ENCODE results near the gene C10orf67. TPM values are rescaled to one million over a fixed set of nuclear protein-coding genes. Genes with fewer than 3 reads are reported as not detected.

The C10orf67 gene
- total RNA-seq, 1 experiment from 2014 or later, result 0.13 TPM

DNA sequence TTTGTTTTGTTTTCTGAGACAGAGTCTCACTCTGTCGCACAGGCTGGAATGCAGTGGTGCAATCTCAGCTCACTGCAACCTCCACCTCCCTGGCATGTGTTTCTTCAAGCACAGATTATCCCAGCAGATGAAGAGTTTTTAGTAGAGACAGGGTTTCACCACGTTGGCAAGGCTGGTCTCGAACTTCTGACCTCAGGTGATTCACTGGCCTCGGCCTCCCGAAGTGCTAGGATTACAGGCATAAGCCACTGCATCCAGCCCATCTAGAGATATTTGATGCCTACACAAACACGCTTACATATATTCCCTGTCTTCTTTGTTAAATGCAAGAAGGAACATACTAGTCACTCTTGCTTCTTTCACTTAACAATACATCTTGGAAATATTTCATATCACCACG, 158.4 kb downstream of the C10orf67 start:
- no TSS peak for BruUV-seq (replicated peaks)
- Histone ChIP-seq H3K4me3 (ENCODE audit: low read depth, low read length, poor library complexity, severe bottlenecking) (no peak overlapping the region), H3K9me3 (ENCODE audit: low read depth, low read length, poor library complexity, severe bottlenecking) (no peaks in the 10 kb centered on the region), H3K27me3 (replicated peaks; ENCODE audit: insufficient read depth, low read depth, low read length, poor library complexity) (peaks cover 98% of the 10 kb centered on the region), H3K27ac (ENCODE audit: low read depth, low read length, poor library complexity, severe bottlenecking) (no peak overlapping the region), H3K36me3 (ENCODE audit: insufficient read depth, low read length, poor library complexity, severe bottlenecking) (no peaks in the 10 kb centered on the region), H3K4me1 (ENCODE audit: insufficient read depth, low read length, poor library complexity, severe bottlenecking) (peaks cover 4% of the 10 kb centered on the region)
- ChIA-PET POLR2A (ENCODE audit: low non-redundant PET) (no interaction called here), CTCF (no interaction called here)
- intact Hi-C loops (cut with micrococcal nuclease; ENCODE audit: unreplicated experiment), result no loop called here
- no peak for DNase-seq (ENCODE audit: low spot score)
- TF ChIP-seq, protein P1, sequence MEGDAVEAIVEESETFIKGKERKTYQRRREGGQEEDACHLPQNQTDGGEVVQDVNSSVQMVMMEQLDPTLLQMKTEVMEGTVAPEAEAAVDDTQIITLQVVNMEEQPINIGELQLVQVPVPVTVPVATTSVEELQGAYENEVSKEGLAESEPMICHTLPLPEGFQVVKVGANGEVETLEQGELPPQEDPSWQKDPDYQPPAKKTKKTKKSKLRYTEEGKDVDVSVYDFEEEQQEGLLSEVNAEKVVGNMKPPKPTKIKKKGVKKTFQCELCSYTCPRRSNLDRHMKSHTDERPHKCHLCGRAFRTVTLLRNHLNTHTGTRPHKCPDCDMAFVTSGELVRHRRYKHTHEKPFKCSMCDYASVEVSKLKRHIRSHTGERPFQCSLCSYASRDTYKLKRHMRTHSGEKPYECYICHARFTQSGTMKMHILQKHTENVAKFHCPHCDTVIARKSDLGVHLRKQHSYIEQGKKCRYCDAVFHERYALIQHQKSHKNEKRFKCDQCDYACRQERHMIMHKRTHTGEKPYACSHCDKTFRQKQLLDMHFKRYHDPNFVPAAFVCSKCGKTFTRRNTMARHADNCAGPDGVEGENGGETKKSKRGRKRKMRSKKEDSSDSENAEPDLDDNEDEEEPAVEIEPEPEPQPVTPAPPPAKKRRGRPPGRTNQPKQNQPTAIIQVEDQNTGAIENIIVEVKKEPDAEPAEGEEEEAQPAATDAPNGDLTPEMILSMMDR (conservative IDR thresholded peaks at IDR 0.05; ENCODE audit: low read depth, low read length), result no peak
- TF ChIP-seq EZH2 (IDR thresholded peaks at IDR 0.05; ENCODE audit: borderline replicate concordance, low read depth, low read length, poor library complexity, severe bottlenecking), result no peak

DNA sequence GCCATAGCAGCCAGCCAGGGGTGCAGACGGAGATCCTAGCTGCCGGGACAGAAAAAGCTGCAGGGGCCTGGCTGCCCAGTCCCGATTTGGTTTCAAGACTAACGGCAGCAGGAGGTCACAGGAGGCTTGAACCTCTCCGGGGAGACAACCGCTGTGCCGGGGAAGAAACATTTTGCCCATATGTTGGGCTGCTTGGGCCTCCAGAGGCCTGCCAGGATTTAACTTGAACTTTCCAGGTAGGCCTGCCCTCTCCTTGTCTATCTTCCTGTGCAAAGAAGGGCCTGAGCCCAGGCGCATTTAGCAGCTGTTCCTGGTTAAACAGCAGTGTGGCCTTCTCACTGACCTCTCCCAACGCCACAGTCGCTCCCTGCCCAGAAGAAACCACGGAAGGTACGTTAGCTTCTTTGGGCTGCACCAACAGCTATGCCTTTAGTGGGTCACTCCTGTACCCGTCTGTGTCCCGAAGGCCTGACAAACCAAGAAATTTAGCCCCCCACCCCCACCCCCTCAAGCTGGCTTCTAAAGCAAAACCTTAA, 169.6 kb downstream of the C10orf67 start:
- no TSS peak for BruUV-seq (replicated peaks)
- DNase-seq (ENCODE audit: low spot score), result no peak
- Histone ChIP-seq H3K36me3 (ENCODE audit: insufficient read depth, low read length, poor library complexity, severe bottlenecking) (no peaks in the 10 kb centered on the region), H3K4me1 (ENCODE audit: insufficient read depth, low read length, poor library complexity, severe bottlenecking) (peaks cover 8% of the 10 kb centered on the region), H3K27me3 (replicated peaks; ENCODE audit: insufficient read depth, low read depth, low read length, poor library complexity) (peaks cover 100% of the 10 kb centered on the region), H3K9me3 (ENCODE audit: low read depth, low read length, poor library complexity, severe bottlenecking) (no peaks in the 10 kb centered on the region), H3K4me3 (ENCODE audit: low read depth, low read length, poor library complexity, severe bottlenecking) (no peak overlapping the region), H3K27ac (ENCODE audit: low read depth, low read length, poor library complexity, severe bottlenecking) (no peak overlapping the region)
- POLR2A ChIA-PET (ENCODE audit: low non-redundant PET), result no interaction called here
- TF ChIP-seq, protein P1 (conservative IDR thresholded peaks at IDR 0.05; ENCODE audit: low read depth, low read length), result no peak
- intact Hi-C loops (cut with micrococcal nuclease; ENCODE audit: unreplicated experiment), result no loop called here
- CTCF ChIA-PET, result no interaction called here

DNA sequence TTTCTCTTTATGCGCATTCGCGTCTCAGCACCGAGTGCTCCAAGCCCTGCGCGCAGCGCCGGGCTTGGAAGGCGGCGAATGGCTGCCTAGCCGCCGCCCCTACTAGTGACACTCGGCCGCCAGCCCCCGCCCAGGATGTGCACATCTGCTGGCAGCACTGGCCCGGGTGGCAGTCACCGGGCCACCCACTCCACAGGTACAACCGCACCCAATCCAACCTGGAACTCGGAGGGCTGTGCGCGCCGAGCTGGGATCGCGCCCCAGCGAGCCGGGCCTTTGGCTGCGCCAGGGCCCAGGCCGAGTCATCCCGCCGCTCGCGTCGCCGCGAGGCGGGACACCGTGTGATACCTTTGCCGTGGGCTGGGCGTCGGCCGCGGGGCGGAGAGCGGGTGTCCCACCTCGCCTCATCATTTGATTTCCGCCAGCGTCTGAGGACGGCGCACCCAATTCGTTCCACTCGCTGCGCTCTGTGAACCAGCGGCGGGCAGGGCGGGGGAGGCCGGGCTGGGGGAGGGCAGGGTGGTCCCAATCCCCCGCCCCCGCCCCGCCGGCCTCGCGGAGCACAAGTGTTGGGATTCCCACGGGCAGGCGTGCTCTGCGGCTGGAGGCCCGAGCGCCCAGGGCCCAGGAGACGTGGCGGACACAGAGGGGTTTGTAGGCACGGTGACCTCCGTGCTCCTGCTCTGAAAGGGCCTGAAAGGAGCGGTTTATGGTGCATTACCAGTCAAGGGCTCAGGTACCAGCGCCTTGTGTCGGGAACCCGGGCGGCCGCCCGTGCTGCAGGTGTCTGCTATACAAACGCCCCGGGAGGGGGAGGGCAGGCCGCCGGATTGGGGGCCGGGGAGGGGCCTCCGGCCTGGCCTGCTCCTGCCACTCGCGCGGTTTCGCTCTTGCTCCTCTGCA, 170.3 kb downstream of the C10orf67 start:
- Histone ChIP-seq H3K27me3 (replicated peaks; ENCODE audit: insufficient read depth, low read depth, low read length, poor library complexity) (peaks cover 98% of the 10 kb centered on the region), H3K27ac (ENCODE audit: low read depth, low read length, poor library complexity, severe bottlenecking) (no peak overlapping the region), H3K36me3 (ENCODE audit: insufficient read depth, low read length, poor library complexity, severe bottlenecking) (no peaks in the 10 kb centered on the region), H3K4me3 (ENCODE audit: low read depth, low read length, poor library complexity, severe bottlenecking) (no peak overlapping the region), H3K4me1 (ENCODE audit: insufficient read depth, low read length, poor library complexity, severe bottlenecking) (peaks cover 8% of the 10 kb centered on the region), H3K9me3 (ENCODE audit: low read depth, low read length, poor library complexity, severe bottlenecking) (no peaks in the 10 kb centered on the region)
- BruUV-seq (replicated peaks), result no TSS peak
- no peak for DNase-seq (ENCODE audit: low spot score)
- intact Hi-C loops (cut with micrococcal nuclease; ENCODE audit: unreplicated experiment), result no loop called here
- TF ChIP-seq, protein P1 (conservative IDR thresholded peaks at IDR 0.05; ENCODE audit: low read depth, low read length), result no peak
- TF ChIP-seq EZH2 (IDR thresholded peaks at IDR 0.05; ENCODE audit: borderline replicate concordance, low read depth, low read length, poor library complexity, severe bottlenecking), result no peak
- ChIA-PET CTCF (no interaction called here), POLR2A (ENCODE audit: low non-redundant PET) (no interaction called here)

Measured in A673 (cell line).